Measurements from ENCODE around the gene INHBE.
"Not testable (repeated sequence)": the region's sequence is repeated elsewhere in the genome, so short reads cannot be mapped to it uniquely, and the experiment has no call there.

Gene INHBE, protein sequence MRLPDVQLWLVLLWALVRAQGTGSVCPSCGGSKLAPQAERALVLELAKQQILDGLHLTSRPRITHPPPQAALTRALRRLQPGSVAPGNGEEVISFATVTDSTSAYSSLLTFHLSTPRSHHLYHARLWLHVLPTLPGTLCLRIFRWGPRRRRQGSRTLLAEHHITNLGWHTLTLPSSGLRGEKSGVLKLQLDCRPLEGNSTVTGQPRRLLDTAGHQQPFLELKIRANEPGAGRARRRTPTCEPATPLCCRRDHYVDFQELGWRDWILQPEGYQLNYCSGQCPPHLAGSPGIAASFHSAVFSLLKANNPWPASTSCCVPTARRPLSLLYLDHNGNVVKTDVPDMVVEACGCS

DNA sequence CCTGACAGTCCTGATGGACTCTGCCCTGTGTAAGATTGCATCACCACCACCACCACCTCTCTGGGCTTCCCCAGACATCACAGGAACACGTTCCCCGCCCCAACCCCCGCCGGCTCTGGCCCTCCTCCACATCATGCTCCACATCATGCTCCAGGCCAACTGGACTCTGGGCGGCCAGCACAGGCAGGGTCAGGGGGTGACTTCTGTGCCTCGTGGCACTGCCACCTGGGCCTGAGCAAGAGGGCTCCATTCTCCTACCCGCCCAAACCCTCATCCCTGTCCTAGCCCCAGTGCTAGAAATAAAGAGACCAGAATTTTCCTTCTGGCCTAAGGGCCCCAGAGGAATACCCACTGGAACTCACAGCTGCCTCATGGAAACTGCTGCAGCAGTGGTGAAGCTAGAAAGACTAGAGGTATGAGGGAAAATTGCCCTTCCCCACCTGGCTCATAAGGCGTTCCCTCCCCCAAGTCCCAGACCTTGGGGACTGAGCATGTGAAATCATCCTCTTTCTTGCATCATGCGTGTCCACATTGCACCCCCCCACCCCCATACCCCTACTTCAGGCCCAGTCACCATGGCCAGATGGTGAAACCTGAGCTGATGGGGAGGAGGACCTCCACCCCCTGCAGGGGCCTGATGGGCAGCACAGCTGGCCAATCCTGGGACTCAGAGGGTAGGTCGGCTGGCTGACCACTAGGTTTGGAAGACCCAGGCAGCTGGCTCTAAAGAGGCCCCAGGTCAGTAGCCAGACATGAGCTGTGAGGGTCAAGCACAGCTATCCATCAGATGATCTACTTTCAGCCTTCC, at the start of gene INHBE:
TSS of gene INHBE (plus strand) at position 742 of the 808 bp plus-strand sequence. CDS start 230 bp downstream, outside the sequence.
- DNase-seq: peak; percentile 61

DNA sequence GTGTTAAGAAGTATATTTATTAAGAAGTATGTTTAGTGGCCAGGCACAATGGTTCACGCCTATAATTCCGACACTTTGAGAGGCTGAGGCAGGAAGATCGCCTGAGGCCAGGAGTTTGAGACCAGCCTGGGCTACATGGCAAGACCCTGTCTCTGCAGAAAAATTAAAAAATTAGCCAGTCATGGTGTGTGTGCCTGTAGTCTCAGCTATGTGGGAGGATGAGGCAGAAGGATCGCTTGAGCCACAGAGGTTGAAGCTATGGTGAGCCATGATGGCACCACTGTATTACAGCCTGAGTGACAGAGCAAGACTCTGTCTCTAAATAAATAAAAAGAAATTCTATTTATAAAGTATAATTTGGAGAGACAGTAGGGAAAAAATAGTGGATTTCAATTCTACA, 44.6 kb upstream of the INHBE start:
- DNase-seq: no peak

DNA sequence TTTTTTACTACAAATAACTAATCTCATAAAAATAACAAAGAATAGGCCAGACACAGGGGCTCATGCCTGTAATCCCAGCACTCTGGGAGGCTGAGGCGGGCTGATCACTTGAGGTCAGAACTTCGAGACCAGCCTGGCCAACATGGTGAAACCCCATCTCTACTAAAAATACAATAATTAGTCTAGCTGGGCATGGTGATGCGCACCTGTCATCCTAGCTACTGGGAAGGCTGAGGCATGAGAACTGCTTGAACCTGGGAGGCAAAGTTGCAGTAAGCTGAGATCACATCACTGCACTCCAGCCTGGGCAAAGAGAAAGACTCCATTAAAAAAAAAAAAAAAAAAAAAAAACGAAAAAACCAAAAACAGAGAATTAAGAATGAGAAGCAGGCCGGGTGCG, 40.9 kb upstream of the INHBE start:
- not testable (repeated sequence) for DNase-seq

DNA sequence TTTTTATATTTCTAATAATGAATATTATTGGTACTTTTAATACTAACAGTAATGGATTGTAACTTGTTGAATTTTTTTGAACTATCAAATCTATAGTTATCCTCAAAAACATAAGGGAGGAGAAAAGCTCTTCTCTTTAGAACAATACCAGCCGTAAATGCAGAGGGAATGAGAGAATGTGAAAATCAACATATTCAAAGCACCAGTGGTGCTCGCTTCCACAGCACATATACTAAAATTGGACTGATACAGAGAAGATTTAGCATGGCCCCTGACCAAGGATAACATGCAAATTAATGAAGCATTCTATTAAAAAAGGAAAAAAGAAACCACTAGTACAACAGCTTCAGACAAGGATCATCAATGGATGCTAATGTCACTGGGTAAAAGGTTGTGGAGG, 40.0 kb upstream of the INHBE start:
- no peak for DNase-seq

DNA sequence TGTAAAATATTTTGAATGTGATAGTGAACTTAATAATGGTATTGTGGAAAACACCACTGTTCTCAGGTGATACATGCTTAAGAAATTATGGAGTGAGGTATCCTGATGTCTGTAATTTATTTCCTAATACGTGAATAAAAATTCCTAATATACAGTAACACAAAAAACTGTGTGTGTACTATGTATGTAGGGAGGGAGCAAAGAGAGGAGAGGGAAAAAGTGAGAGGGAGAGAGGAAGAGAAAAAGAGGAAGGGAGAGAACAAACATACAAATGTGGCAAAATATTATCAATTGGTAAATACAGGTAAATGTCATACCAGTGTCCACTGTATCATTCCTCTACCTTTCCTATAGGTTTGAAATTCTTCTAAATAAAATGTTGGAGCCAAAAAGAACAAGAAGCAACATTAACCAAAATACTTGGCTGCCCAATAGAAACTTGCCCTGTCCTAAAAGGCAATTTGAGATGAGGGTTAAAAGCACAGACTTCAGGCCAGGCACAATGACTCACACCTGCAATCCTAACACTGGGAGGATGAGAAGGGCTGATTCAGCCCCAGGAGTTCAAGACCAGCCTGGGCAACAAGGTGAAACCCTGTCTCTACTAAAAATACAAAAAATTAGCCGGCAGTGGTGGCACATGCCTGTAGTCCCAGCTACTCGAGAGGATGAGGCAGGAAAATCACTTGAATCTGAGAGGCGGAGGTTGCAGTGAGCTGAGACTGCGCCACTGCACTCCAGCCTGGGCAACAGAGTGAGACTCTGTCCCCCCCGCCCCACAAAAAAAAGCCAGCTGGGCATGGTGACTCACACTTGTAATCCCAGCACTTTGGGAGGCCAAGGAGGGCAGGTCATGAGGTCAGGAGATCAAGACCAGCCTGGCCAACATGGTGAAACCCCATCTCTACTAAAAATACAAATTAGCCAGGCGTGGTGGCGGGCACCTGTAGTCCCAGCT, 38.8 kb upstream of the INHBE start:
- DNase-seq: no peak

DNA sequence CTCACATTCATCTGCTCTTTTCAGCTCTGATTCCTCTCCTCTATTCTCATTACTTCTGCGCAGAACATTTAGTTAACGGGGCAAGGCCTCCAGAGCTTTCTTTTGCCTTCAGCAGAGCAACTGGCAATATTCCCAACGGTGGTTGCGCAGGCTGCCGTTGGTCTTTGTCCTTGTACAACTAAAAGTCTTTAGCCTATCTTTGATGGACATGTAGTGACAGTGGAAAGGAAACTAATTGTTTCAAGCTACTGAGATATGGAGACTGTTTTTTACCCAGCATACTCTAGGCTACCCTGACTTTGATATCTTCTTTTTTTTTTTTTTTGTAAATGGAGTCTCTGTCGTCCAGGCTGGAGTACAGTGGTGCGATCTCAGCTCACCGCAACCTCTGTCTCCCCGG, 36.9 kb upstream of the INHBE start:
- no peak for DNase-seq

DNA sequence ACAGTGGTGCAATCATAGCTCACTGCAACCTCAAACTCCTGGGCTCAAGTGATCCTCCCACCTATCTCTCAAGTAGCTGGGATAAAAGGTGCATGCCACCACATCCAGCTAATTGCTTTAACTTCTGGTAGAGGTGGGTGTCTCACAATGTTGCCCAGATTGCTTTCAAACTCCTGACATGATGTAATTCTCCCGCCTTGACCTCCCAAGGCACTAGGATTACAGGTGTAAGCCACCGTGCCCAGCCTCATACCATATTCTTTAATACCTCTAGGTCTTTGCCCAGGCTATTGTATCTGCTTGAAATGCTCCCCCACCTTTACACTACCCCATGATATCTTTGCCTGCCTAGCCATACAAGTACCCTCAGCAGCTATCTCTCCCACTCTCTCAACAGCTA, 35.6 kb upstream of the INHBE start:
- DNase-seq: no peak

DNA sequence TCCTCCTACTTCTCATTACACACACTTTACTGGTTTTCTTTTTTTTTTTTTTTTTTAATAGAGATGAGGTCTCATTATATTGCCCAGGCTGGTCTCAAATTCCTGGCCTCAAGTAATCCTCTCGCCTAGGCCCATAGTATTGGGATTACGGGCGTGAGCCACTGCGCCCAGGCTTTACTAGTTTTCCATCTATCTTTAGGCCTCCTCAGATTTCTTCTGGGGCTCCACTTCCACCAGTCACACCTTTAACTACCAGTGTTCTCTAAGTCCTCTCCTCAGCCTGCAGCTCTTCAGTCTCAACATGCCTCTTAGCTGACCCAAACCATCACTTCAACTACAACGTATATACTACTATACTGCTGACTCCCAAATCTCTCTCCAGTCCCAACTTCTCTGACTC, 34.6 kb upstream of the INHBE start:
- no peak for DNase-seq

DNA sequence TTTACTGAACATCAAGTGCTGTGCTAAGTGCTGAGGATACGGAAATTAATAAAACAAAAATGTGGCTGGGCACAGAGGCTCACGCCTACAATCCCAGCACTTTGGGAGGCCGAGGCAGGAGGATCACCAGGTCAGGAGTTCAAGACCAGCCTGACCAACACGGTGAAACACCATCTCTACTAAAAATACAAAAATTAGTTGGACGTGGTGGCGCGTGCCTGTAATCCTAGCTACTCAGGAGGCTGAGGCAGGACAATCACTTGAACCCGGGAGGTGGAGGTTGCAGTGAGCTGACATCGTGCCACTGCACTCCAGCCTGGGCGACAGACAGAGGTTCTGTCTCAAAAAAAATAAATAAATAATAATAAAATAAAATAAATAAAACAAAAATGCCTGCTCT, 28.2 kb upstream of the INHBE start:
- DNase-seq: not testable (repeated sequence)

DNA sequence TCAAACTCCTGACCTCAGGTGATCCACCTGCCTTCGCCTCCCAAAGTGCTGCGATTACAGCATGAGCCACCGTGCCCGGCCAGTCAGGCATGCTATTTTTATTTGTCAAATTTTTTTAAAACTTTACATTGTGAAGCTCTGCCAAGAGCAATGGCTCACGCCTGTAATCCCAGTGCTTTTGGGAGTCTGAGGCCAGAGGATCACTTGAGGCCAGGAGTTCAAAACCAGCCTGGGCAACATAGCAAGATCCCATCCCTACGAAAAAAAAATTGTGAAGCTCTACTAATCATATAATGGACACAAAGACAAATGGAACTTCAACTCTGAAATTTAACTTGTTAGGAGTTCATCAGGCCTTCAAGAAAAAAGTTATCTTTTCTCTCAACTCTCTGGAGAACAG, 26.1 kb upstream of the INHBE start:
- DNase-seq: no peak

DNA sequence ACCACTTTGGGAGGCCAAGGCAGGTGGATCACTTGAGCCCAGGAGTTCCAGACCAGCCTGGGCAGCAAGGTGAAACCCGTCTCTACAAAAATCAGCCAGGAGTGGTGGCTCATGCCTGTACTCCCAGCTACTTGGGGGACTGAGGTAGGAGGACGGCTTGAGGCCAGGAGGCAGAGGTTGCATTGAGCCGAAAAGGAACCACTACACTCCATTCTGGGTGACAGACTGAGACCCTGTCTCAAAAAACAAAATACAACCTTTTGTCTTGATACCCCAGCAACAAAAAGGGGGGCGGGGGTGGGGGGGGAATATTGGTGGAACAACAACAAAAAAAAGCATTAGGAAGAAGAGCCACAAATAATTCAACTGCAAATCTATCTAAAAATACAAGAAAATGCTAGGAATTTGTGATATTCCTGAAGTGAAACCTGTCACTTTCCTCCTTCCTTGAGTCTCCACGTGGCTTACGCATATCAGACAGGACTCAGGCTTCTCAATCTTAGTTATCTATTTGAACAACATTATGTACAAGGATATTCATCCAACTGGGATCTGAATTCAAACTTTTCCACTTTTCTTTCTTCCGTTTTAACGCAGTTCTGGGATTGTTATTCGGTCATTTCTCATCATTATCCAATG, 25.5 kb upstream of the INHBE start:
- peak; percentile 19 for DNase-seq

DNA sequence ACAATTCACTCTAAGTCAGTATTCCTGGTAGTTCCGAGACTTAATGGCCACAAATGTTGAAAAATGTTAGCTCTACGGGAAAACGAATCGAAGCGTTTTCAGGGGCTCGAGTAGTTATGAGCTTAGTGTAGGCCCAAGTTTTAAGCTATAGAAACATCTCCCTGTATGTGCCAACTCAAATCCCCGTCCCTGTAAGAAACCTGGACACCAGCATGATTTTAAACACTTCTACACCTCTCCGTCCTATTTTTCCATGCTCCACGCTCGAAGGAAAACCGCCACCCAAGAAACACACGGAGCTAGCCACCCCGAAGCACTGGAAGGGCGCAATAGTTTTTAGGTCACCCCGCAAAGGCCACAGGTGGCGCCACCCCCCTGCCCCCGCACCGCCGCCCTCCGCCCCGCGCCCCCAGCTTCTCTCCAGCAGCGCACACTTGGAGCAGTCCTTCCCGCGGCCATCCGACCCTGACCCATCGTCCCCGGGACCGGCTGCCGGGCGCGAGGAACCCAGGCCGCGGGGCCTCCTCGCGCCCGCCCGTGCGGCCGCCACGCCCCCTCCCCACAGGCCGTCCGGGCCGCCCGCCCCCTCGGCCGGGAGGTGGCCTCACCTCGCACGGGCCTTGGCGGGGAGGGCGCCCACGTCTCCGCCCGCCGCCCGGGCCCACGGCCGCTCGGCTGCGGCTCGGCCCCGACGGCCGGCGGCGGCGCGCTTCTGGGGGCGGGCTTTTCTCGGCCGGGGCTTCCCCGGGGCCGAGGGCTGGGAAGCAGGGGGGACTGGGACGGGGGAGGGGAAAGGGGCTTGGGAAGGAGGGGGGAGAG, 24.8 kb upstream of the INHBE start:
- DNase-seq: no peak

DNA sequence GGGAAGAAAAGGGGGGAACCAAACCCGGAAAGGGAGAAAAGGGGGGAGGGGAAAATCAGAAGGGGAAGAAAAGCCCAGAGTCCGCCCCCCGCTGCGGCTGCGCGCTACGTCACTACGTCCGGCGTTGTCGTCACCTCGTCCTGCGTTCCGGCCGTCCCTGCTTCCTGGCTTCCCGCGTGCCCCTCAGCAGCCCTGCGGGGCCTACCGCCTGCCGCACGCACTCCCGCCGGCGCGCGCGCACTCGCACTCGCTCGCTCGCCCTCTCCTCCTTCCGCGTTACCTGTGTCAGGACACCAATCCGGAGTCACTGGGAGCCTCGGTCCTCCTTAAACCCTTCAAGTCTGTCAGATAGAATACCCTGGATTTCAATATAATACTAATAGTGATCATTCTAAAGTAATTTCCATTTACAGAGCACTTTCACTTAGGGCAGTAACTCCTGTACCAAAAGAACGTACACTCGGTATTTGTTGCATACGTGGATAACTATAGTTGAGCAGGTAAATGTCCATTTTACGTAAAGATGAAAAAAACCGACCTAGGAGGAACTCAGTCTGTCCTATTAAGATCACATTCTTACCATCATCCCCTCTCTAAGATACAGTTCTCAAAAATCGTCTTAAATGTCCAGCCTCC, 24.1 kb upstream of the INHBE start, which contains the start of gene R3HDM2:
TSS of gene R3HDM2 (minus strand) at position 113 of the 636 bp plus-strand sequence. CDS start 120,615 bp downstream, outside the sequence.
- peak; percentile 96 for DNase-seq

DNA sequence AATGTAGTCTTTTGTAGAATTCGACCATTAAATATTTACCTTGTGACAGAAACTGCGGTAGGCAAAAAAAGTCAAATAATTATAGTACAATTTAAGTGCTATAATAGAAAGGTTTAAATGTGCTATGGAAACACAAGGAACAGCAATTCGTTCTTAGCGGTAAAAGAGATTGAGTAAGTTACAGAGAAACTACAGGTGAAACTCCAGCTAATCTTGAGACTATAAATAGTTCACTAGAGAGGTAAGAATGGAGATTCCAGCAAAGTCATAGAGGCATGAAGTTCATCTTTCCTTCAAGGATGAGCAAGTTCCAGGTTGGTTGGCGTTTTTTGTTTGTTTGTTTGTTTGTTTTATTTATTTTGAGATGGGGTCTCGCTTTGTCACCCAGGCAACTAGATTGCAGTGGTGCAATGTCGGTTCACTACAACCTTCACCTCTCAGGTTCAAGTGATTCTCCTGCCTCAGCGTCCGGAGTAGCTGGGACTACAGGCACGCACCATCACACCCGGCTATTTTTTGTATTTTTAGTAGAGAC, 23.4 kb upstream of the INHBE start:
- DNase-seq: no peak

DNA sequence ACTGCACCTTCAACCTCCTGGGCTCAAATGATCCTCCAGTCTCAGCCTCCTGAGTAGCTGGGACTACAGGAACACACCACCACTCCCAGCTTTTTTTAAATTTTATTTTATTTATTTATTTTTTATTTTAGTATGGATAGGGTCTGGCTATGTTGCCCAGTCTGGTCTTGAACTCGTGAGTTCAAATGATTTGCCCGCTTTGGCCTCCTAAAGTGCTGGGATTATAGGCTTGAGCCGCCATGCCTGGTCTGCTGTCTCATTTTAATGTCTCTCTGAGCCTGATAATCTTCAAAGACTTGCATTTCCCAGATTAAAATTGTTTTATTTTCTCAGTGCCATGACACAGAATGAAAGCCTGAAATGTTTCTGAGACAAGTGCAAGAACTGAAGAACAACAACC, 21.7 kb upstream of the INHBE start:
- no peak for DNase-seq

DNA sequence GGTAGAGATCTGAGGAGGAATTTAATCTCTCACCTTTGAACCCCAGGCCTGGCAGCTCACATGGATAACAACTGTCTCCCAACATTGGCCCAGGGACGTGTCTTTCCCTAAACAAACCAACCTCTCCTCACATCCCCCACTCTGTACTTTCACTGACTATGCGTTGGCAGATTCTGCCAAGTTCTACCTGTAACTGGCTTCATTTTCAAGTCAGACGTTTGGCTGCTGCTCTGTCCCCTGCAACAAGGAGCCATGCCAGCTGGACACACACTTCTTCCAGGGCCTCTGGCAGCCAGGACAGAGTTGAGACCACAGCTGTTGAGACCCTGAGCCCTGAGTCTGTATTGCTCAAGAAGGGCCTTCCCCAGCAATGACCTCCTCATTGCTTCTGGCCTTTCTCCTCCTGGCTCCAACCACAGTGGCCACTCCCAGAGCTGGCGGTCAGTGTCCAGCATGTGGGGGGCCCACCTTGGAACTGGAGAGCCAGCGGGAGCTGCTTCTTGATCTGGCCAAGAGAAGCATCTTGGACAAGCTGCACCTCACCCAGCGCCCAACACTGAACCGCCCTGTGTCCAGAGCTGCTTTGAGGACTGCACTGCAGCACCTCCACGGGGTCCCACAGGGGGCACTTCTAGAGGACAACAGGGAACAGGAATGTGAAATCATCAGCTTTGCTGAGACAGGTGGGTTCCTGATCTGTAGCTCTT, 20.4 kb upstream of the INHBE start, which contains the start of gene INHBC:
TSS of gene INHBC (plus strand) at position 268 of the 707 bp plus-strand sequence. CDS start at position 371, 103 bp downstream.
- DNase-seq: no peak

DNA sequence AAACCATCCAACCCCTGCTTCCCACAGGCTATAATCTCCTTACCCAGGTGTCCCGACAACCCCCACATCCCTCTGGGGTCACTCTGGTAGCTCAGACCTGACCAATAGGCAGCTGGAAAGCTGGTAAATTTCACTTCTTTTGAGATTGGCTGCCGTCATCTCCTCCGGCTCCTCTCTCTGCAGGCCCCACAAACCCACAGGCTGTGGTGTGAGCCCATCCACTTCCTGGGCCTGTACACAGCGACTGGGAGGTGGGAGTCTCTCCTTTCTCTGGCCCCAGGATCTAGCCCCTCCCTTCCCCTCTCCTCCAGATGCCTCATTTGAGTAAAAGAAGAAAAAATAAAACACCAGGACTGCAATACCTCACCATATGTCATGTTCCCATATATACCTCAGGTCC, 19.8 kb upstream of the INHBE start:
- DNase-seq: no peak

DNA sequence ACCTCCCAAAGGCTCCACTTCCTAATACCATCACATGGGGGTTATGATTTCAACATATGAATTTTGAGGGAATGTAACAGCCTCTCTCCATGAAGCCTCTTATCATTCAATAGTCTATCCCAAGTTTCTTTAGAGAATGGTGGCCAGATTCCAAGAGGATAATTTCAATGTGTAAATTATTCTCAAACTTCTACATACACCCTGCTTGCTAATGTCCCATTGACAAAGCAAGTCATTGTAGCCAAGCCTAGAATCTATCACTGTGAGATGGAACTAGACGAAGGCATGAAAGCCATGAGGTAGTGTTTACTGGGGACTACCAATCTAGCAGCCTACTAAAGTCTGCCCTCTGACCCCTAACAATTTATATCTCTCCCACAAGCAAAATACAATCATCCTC, 16.7 kb upstream of the INHBE start:
- DNase-seq: no peak

DNA sequence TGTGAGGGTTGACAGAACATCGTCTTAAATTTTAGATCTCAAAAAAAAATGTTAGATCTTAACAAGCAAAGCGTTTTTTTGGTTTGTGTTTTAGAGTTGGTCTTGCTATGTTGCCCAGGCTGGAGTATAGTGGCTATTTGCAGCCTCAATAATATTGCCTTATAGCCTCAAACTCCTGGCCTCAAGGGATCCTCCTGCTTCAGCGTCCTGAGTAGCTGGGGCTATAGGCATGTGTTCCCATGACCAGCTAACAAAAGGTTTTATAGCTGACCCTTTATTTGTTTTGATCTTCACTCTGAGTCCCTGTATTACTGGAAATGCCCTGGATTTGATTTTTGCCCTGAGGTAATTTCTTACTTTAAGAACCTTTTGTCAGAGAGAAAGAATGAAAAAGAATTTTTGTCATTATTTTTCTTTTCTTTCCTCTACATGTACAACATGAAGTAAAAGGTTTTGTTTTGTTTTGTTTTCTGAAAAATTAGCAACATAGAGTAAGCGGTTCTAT, 15.3 kb upstream of the INHBE start:
- no peak for DNase-seq

DNA sequence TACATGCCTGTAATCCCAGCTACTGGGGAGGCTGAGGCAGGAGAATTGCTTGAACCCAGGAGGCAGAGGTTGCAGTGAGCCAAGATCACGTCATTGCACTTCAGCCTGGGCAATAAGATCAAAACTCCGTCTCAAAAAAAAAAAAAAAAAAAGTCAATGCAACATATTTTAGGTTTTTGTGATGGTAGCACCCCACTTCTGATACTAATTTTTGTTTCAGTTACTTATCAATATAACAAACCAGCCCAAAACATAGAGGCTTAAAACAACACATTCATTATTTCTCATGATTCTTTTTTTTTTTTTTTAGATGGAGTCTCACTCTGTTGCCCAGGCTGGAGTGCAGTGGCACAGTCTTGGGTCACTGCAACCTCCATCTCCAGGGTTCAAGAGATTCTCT, 13.7 kb upstream of the INHBE start:
- DNase-seq: not testable (repeated sequence)
